NCI-H460 (cell line): ENCODE results near the gene PTK6. TPM values are rescaled to one million over a fixed set of nuclear protein-coding genes. Genes with fewer than 3 reads are reported as not detected.
"Not testable (repeated sequence)": the region's sequence is repeated elsewhere in the genome, so short reads cannot be mapped to it uniquely, and the experiment has no call there.

ENCODE experiments used
- DNase-seq: peaks from one replicate; pipeline ENCODE4 v3.0.0-alpha.2; 2016; ENCODE audit warnings: low read depth; ENCODE audit errors: extremely low read depth
- total RNA-seq: library from RNA; depleted of rRNA; stranded (reverse); fragments of >200 nt; shearing (Covaris generic); gene quantifications from 2 replicates; pipeline ENCODE4 v1.2.3, GENCODE V29; 2014

Gene PTK6
- total RNA-seq, 1 experiment from 2014 or later, result 2.2 TPM

DNA sequence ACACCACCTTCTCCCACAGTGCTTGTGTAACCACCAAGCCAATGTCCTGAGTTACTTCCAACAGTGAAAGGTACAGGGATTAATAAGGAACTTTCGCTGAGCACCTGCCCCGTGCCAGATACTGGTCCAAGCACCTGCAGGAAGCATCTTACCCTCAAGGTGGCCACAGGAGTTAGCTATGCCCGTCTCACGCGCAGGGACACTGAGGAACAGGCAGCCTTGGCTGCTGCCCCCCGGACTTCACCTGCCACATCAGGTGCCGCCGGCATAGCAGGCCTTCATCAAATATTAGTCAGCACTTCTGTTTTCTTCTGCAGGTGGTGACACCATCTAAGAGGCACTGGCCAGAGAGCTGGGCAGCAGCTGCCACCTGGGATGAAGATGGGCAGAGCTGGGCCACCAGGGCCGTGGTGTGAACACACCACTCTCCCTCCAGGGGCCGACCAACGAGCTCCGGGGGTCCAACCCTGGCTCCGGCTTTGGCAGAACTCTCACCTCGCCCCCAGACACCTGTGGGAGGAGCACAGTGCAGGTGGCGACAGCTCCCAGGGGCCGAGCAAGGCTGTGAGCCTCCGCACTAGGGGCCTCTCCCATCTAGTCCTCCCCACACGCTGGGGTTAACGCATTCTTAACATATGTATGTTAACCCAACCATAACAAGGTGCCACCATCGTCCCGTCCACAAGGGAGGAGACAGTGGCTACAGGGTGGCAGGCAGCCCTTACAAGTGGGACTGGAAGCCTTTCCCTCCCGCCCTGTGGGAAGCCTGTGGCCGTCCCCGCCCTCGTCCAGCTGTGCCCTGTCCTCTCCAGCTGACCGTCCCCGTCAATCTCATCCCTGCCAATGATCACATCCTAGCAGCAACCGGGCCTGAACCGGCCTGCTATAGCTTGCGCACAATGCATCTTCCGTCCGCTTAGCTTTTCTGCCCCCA, 19.5 kb downstream of the PTK6 start:
- DNase-seq, result no peak

DNA sequence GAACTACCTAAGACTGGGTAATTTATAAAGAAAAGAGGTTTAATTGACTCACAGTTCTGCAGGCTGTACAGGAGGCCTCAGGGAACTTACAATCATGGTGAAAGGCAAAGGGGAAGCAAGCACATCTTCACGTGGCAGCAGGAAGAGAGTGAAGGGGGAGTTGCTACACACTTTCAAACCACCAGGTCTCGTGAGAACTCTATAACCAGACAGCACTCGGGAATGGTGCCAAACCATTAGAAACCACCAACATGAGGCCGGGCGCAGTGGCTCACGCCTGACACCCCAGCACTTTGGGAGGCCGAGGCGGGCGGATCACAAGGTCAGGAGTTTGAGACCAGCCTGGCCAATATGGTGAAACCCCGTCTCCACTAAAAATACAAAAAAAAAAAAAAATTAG, 22.7 kb downstream of the PTK6 start:
- DNase-seq, result not testable (repeated sequence)

DNA sequence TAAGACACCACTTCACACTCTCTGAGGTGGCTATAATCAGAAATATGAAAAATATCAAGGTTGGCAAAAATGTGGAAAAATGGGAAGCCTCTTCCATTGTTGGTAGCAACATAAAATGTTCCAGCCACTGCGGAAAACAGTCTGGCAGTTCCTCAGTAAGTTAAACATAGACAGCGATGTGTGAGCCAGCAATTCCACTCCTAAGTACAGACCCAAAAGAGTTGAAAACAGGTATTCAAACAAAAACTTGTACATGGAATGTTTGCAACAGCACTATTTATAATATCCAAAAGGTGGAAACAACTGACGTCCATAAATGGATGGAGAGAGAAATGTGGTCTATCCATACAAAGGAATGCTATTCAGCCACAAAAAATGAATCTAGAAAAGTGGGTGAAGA, 24.0 kb downstream of the PTK6 start:
- no peak for DNase-seq

DNA sequence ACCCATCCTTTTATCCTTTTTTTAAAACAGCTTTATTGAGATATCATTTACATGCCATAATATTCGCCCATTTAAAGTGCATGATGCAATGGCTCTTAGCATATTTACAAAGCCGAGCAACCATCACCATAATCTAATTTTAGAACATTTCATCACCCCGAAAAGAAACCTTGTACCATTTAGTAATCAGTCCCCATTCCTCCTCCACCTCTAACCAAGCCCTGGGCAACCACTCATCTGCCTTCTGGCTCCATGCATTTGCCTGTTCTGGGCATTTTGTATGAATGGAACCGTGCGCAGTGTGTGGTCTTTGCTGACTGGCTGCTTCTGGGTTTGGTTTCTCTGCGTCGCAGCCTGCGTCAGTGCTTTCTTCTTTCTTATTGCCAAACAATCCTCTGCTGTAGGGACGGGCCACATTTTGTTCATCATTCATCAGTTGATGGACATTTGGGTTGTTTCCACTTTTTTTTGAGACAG, 28.1 kb downstream of the PTK6 start:
- DNase-seq, result no peak

DNA sequence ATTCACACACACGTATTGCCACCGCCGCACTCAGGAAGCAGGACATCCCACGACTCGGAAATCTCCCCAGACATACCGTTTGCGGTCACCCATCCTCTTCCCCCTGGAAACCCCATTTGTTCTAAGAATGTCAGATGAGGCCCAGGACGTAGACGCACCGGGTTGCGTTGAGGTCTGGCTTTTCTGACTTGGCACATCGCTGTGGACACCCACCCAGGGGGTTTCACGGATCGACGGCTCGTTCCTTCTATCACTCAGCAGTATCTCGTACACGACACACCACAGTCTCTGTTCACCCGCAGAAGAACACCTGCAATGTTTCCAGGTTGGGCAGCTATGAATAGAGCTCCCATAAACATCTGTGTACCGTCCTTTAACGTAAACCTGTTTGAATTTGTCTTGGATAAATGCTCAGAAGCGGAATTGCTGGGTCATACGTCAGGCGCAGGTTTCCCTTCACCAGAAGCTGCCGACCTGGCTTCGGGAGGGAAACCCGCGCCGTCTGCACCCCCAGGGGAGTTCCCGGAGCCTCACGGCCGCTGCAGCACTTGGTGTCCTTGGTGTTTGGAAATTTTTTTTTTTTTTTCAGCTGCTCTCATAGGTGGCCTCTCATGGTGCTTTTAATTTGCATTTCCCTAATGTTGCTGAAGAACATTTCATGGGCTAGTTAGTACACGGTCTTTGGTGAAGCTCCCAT, 29.0 kb downstream of the PTK6 start:
- no peak for DNase-seq

DNA sequence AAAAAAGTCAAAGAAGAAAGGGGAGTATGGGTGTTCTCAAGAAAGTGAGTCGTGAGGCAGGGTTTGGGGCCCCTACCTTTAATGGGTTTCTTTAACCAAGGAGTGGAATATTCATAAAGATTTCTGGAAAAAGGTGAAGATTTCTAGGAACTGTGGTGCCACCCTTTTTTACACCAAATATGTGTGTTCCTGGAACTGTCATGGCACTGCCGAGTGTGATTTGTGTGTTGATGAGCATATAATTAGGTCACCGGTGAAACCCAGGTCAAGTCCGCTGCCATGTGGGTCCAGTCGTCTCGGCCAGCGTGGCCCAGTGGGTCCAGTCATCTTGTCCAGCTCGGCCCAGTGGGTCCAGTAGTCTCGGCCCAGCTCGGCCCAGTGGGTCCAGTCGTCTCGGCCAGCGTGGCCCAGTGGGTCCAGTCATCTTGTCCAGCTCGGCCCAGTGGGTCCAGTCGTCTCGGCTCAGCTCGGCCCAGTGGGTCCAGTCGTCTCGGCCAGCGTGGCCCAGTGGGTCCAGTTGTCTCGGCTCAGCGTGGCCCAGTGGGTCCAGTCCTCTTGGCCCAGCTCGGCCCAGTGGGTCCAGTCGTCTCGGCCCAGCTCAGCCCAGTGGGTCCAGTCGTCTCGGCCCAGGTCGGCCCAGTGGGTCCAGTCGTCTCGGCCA, 30.0 kb downstream of the PTK6 start:
- no peak for DNase-seq

DNA sequence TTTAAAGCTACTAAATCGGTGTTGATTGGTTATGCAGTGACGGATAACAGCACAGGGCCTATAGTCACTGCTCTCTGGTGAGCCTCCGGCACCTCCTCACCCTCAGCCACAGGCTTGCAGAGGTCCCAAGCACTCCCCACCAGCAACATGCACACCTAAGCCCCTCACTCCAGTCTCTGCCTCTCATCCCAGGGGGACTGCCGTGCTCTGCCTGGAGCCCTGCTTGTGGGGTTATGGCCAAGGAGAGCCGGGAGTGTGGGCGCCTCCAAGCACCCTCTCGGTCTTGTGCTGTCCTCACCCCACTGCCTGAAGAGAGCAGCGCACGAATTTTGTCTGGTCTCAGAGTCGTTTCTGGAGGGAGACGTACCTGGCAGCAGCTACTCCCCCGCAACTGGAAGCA, 31.5 kb downstream of the PTK6 start:
- no peak for DNase-seq

DNA sequence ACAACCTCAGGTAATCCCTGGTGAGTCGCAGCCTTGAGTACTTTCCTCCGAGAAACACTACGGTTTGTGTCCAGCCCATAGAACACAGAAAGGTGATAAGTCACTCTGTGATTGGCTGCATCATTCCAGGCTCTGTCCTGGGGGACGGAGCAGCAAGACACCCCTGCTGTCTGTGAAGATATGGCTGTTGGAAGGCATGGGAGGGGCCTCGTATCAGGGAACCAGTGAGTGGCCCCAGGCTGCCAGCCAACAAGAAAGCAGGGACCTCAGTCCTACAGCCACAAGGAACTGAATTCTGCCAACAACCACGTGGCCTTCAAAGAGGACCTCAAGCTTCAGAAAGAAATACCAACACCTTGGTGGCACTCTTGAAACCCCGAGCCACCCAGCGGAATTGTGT, 31.9 kb downstream of the PTK6 start:
- DNase-seq, result no peak

DNA sequence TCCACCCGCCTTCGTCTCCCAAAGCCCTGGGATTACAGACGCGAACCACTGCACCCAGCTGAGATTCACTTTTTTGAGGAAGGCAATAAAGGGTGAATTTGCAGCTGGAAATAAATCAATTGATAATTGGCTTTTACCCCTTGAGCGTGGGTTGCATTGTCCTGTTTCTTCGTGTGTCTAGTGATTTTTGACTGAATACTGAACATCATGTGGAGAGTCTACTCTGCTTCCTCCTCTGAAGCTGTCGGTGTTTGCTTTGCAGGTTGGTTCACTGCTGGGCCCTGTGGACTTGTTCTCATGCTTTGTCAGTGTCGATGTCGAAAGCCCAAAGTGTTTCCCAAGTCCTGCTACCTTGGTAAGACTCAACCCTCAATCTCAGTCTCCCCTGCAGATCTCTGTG, 32.5 kb downstream of the PTK6 start:
- DNase-seq, result no peak

DNA sequence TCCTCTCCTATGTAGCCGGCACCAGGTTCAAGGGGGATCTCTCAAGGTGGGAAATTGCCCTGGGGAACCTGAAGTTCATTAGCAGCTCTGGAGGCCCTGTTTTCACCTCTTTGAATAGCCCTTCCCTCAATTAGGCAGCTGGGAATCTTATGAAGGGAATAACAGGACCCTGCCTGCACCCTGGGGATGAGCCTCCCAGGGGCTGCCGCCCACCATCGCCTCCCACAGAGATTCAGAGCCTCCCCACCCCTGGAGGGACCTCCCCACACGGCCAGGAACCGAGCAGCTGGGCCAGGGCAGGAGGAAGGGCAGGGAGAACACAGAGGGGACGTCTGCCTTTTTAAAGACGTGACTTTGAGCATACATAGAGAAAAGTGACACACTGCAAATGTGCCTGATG, 33.7 kb downstream of the PTK6 start:
- DNase-seq, result no peak

DNA sequence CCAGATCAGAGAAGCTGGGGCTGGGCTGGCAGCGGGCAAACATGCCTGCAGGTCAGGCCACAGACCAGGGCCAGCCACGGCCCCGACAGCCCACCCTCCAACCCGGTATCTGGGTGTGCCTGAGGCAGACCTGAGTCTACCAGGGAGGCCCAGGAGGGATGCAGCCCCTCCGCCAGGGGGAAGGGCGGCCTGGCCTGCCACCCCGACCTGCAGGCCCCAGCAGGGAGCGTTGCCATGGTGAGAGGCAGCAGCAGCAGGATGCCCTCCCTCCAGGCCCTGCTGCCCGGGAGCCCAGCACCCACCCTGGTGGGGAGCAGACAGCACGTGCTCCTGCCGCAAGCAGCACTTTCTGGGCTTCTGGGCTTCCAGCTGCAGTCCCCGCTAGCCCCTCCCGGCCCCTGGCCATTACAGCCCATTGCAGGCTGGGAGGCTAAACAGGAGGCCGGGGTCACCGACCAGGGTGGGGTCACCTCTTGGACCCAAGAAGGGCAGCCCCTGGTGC, 34.5 kb downstream of the PTK6 start:
- no peak for DNase-seq

DNA sequence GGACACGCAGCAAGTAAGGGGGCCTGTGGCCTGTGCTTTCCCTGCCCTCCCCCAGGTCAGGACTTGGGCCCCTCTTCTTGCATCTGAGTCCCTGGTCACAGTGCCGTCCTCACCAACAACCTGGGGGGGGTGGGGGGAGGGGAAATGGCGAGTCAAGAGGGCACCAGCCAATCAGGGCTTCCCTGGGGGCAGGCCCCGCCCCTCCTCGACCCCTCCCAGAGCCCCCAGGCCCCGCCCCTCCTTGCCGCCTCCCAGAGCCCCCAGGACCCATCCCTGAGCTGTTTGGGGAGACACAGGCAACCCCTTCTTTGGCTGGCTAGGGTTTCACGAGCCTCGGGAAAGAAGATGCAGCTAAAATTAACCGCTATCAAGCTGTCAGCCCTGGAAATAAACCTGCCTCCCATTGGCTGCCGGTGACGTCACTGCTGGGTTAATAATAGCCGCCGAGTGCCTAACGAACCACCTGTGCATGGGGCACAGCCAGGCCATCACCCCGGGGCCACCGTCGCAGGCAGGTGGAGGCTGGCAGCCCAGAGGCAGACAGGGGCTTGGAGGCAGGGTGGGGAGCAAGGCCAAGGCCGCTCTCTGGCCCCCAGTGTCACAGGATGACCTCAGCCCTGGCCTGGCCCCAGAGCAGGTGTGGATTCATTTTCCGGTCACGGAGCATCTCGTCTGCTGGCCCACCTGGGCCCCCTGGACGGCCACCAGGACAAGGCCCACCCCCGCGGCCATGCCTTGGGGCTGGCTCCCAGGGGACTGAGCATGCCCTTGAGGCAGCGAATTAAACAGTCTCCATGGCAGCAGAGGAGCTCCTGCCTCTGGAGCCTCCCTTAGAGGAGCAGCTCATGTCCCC, 35.1 kb downstream of the PTK6 start:
- no peak for DNase-seq

DNA sequence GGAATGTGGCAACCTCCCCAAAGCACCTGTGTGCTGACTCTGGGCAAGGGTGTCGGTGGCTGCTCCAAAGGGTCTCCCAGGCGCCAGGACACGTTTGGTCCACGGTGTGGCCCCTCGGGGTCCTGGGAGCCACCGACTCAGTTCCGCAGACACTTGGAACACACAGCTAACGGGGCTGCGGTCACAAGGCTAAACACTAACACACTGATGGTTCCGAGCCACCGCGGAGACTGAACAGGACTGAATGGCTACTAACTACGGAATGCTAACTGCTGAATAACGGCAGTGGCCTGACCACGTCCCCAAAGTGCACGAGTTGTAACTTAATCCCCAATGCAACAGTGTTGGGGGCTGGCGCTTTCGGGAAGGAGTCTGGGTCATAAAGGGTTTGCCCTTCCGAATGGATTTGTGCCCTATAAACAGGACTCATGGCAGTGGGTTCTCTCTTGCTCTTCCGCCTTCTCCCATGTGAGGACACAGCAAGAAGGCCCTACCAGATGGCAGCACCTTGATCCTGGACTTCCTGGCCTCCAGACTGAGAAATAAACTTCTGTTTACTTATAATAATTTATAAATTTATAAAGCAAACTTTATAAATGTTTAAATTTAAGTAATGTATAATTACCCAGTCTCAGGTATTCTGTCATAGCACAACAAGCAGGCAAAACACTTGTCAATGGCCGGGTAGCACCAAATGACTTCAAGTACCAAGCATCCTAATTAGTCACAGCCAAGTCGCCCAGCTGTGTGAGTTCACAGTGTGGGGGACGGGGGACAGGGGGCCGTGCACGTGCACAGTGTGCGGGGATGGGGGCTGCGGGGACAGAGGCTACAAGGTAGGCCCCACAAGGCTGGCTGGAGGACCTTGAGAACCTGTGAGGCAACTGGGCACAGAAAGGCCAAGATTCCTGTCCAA, 36.0 kb downstream of the PTK6 start:
- no peak for DNase-seq

DNA sequence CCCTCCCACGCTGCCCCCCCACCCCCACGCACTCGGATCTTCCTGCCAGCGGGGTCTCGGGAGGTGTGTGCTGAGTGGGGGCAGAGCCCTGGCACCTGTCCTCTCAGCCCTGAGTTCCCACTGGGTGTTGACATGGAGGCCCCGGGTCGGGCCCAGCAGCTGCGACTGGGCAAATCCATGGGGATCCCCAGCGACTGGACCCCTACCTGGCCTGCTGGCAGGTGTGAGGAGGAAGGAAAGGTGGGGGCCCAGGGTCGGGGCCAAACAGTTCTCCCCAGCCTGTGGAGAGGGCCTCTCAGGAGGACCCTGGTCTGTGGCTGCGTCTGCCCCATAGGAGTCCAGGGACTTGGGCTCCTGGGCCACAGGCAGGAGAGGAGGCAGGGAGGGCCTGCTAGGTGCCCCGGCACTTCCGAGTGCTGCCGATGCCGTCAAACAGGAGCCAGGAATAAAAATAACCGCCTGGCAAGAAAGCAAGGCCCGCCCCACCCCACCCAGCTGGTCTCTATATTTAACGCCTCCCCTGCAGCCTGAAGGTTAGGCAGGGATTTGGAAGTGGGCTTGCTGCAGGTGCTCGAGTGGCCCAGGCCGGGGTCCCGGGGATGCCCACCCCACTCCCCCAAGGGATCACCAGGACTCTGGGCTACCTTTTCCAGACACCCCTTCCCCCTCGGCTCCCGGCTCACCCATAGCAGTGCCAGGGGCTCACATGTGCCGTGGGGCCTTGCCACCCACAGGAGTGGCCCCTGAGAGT, 36.9 kb downstream of the PTK6 start:
- no peak for DNase-seq

DNA sequence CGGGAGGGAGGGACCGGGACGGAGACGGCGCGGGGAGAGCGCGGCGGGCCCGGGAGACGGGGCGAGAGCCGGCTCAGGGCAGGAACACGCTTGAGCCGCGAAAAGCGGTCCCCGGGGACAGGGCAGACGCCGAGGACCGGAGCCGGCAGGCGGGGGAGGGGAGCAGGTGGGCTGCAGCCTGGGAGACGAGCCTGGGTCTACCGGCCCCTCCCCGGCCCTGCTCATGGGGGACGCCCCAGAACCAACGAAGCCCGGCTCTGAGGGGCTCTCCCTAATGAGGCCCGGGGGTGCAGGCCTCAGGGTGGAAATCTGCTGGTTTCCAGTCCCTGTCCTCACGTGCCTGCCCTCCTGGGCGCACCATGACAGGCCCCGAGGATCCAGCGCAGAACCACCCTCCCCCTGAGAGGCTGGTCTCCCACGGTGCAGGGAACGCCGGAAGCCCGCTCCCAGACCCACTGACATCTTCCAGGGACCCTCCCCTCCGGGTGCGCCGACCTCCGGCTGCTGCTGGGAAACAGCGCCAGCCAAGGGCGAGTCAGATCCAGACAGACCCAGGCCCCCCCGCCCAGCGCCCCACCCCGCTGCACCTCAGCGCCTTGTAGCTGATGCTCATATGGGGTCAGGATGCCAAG, 37.7 kb downstream of the PTK6 start:
- no peak for DNase-seq

DNA sequence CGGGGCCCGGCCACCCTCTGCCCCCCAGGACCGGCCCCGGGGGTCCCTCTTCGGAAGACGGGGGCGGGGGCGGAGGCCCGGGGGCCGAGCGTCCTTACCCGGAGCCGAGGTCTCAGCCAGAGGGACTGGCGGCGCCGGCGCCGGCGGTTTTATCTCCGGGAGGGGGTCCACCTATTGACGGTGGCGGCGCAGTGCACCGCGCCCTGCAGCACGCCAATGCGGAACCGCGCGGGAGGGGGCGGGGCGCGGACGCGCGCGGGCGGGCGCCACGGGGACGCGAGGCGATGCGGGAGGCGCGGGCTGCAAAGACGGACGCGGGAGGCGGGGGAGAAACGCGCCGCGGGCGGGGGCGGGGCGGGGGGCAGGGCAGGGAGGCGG, 38.2 kb downstream of the PTK6 start, which contains the start of gene EEF1A2:
Gene EEF1A2 (minus strand): TSS at position 124 of the 378 bp plus-strand sequence. CDS start 1,320 bp downstream, outside the sequence.
- DNase-seq, result peak; percentile 21

DNA sequence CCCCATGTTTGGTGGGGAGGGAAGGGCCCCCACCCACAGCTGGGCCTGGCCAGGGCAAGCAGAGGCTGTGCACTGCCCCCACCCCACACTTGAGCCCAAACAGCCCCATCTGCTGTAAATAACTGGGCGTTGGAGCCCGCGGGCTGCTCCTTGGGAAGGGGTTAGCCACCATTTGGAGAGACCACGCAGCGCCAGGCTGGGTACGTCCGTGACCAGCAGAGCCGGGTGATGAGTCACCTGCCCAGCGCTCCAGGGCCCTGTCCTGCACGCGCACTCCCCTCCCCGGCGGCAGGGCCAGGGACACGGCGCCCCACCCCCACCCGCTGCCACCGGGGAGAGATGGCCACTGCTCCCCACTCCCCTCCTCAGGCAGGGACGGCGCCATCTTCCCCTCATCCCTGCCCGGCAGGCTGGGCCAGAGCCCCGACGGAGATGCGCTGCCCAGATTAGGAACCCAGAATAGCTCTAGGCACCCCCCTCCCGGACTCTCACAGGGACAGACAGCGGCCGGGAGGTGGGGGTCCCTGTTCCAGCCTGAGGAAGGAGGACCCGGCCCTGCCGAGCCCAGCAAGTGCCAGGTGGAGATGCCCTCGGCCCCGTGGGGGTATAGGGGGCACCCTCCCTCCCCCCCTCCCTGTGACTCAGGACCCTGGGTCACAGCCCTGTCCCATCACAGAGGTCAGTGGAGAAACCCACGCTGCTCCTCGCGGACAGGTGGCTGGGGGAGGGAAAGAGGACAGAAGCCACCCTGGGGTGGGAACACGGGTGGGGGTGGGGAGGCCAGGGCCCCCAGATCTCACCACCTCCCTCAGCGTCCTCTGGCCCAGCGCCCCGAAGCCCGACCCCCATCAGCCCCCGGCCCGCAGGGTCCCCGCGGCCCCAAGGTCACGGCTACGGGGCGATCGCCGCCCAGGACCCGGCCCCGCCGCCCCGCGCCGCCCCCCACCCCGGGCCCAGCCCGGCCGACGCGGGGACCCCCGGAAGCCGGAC, 38.9 kb downstream of the PTK6 start:
- DNase-seq, result peak; percentile 55
